HepG2 (cell line): Measurements from ENCODE around the gene TNFSF12. TPM values are rescaled to one million over a fixed set of nuclear protein-coding genes. Genes with fewer than 3 reads are reported as not detected.
A peak's percentile ranks its signal among the peaks of the same experiment; 100 is the strongest.

Experiments
- BHLHE40 ChIP-seq: IDR thresholded peaks from 2 replicates; pipeline ENCODE4 v1.6.1; 2011; ENCODE audit warnings: low read length, improper control_type of control experiment
- CAMTA2 ChIP-seq: sonication (generic); formaldehyde crosslinking; IDR thresholded peaks from 2 replicates; pipeline ENCODE4 v1.4.0; 2020; ENCODE audit warnings: mild to moderate bottlenecking, missing genetic modification reagents, borderline replicate concordance
- FOXJ3 ChIP-seq: sonication (generic); formaldehyde crosslinking; IDR thresholded peaks from 2 replicates; pipeline ENCODE4 v1.4.0; 2020; ENCODE audit warnings: missing genetic modification reagents, mild to moderate bottlenecking, borderline replicate concordance
- HES4 ChIP-seq: sonication (generic); formaldehyde crosslinking; IDR thresholded peaks from 2 replicates; pipeline ENCODE4 v1.9.0; 2021; ENCODE audit warnings: mild to moderate bottlenecking, missing genetic modification reagents, borderline replicate concordance
- HOXA3 ChIP-seq: sonication (generic); formaldehyde crosslinking; IDR thresholded peaks from 2 replicates; pipeline ENCODE4 v1.5.0; 2020; ENCODE audit warnings: missing genetic modification reagents
- KAT8 ChIP-seq: IDR thresholded peaks from 2 replicates; pipeline ENCODE4 v1.6.1; 2016; ENCODE audit warnings: missing genetic modification reagents, missing compliant biosample characterization
- KDM1A ChIP-seq: IDR thresholded peaks from 2 replicates; pipeline ENCODE4 v1.6.1; 2016; ENCODE audit warnings: missing compliant biosample characterization
- KLF16 ChIP-seq, 2 experiments: sonication (generic) in 1 of 2; formaldehyde crosslinking in 1 of 2; IDR thresholded peaks; 2 replicates each; pipeline versions ENCODE4 v1.6.1 to v1.8.0; 2016 to 2023; ENCODE audit warnings: missing genetic modification reagents in 2 of 2, missing compliant biosample characterization in 1 of 2
- MBNL3 ChIP-seq: fragments of 250-450 bp; sonication (Bioruptor Pico); conservative IDR thresholded peaks from 2 replicates; pipeline ENCODE4 v1.8.0; 2022; ENCODE audit warnings: mild to moderate bottlenecking, inconsistent platforms
- NFE2 ChIP-seq: sonication (generic); formaldehyde crosslinking; IDR thresholded peaks from 2 replicates; pipeline ENCODE4 v1.4.0; 2020; ENCODE audit warnings: missing genetic modification reagents
- NFIC ChIP-seq: IDR thresholded peaks from 2 replicates; pipeline ENCODE4 v1.6.1; 2012; ENCODE audit warnings: mild to moderate bottlenecking, low read length, inconsistent platforms
- ONECUT2 ChIP-seq: sonication (generic); formaldehyde crosslinking; IDR thresholded peaks from 2 replicates; pipeline ENCODE4 v1.4.0; 2020; ENCODE audit warnings: missing genetic modification reagents
- PAF1 ChIP-seq: IDR thresholded peaks from 2 replicates; pipeline ENCODE4 v1.6.1; 2016; ENCODE audit warnings: missing genetic modification reagents, missing compliant biosample characterization
- PAX8 ChIP-seq: sonication (generic); formaldehyde crosslinking; IDR thresholded peaks from 2 replicates; pipeline ENCODE4 v1.8.0; 2022; ENCODE audit warnings: mild to moderate bottlenecking, missing genetic modification reagents, borderline replicate concordance
- SMARCC2 ChIP-seq: fragments of 450-650 bp; IDR thresholded peaks from 2 replicates; pipeline ENCODE4 v1.6.1; 2017; ENCODE audit warnings: antibody characterized with exemption, mild to moderate bottlenecking
- SNAPC2 ChIP-seq: sonication (generic); formaldehyde crosslinking; IDR thresholded peaks from 2 replicates; pipeline ENCODE4 v1.8.1; 2022; ENCODE audit warnings: mild to moderate bottlenecking, missing genetic modification reagents
- SNRNP70 ChIP-seq: fragments of 200-400 bp; formaldehyde crosslinking; IDR thresholded peaks from 2 replicates; pipeline ENCODE4 v1.6.1; 2017; ENCODE audit warnings: mild to moderate bottlenecking, low read depth, low read length, moderate library complexity
- SRY ChIP-seq: sonication (generic); formaldehyde crosslinking; IDR thresholded peaks from 2 replicates; pipeline ENCODE4 v1.8.0; 2022; ENCODE audit warnings: mild to moderate bottlenecking, missing genetic modification reagents
- STAT5B ChIP-seq: sonication (generic); formaldehyde crosslinking; IDR thresholded peaks from 2 replicates; pipeline ENCODE4 v1.4.0; 2020; ENCODE audit warnings: missing genetic modification reagents
- SYNCRIP ChIP-seq: fragments of 200-400 bp; formaldehyde crosslinking; IDR thresholded peaks from 2 replicates; pipeline ENCODE4 v1.6.1; 2018; ENCODE audit warnings: mild to moderate bottlenecking, low read depth, low read length; ENCODE audit not compliant: insufficient read depth
- TCF7 ChIP-seq: sonication (generic); IDR thresholded peaks from 2 replicates; pipeline ENCODE4 v1.6.1; 2016; ENCODE audit warnings: antibody characterized with exemption, low read depth
- ZKSCAN5 ChIP-seq: sonication (generic); formaldehyde crosslinking; IDR thresholded peaks from 2 replicates; pipeline ENCODE4 v1.5.1; 2020; ENCODE audit warnings: mild to moderate bottlenecking, missing genetic modification reagents
- ZNF136 ChIP-seq: sonication (generic); formaldehyde crosslinking; IDR thresholded peaks from 2 replicates; pipeline ENCODE4 v1.8.1; 2022; ENCODE audit warnings: low read depth, mild to moderate bottlenecking, moderate library complexity, missing genetic modification reagents
- ZNF264 ChIP-seq: sonication (generic); formaldehyde crosslinking; IDR thresholded peaks from 2 replicates; pipeline ENCODE4 v1.4.0; 2020; ENCODE audit warnings: missing genetic modification reagents
- ZNF546 ChIP-seq: sonication (generic); formaldehyde crosslinking; conservative IDR thresholded peaks from 2 replicates; pipeline ENCODE4 v1.8.1; 2023; ENCODE audit warnings: mild to moderate bottlenecking, missing genetic modification reagents
- ZNF547 ChIP-seq: sonication (generic); formaldehyde crosslinking; IDR thresholded peaks from 2 replicates; pipeline ENCODE4 v1.5.1; 2020; ENCODE audit warnings: mild to moderate bottlenecking, missing genetic modification reagents
- ZNF558 ChIP-seq: sonication (generic); formaldehyde crosslinking; IDR thresholded peaks from 2 replicates; pipeline ENCODE4 v1.9.0; 2022; ENCODE audit warnings: mild to moderate bottlenecking, missing genetic modification reagents, borderline replicate concordance
- ZNF850 ChIP-seq: sonication (generic); formaldehyde crosslinking; conservative IDR thresholded peaks from 2 replicates; pipeline ENCODE4 v1.9.0; 2021; ENCODE audit warnings: mild to moderate bottlenecking, missing genetic modification reagents
- ZNF878 ChIP-seq: sonication (generic); formaldehyde crosslinking; IDR thresholded peaks from 2 replicates; pipeline ENCODE4 v1.8.1; 2023; ENCODE audit warnings: mild to moderate bottlenecking, missing genetic modification reagents, moderate library complexity
- polyA plus RNA-seq, 8 experiments: library from polyadenylated mRNA; depleted of rRNA in 3 of 8; stranded (reverse) in 7 of 8; unstranded in 1 of 8; fragments of >200 nt; fragmentation: Illumina TruSeq in 4 of 8; extraction: Trizol in 4 of 8; gene quantifications; 2 replicates each; pipeline versions ENCODE4 v1.2.1 to v1.2.3, GENCODE V29; 2011 to 2016; ENCODE audit warnings: low read depth in 4 of 8, missing spikeins in 1 of 8, mixed read lengths in 1 of 8; ENCODE audit not compliant: insufficient read depth in 1 of 8
- total RNA-seq, 5 experiments: library from RNA; depleted of rRNA; stranded (reverse); fragments of >200 nt; fragmentation: Illumina TruSeq; extraction: Trizol; gene quantifications; 2 replicates each; pipeline ENCODE4 v1.2.3, GENCODE V29; 2016; ENCODE audit warnings: low read depth in 1 of 5
- TF ChIP-seq, protein P1 (sequence below): sonication (generic); formaldehyde crosslinking; IDR thresholded peaks from 2 replicates; pipeline ENCODE4 v1.9.0; 2021; ENCODE audit warnings: missing genetic modification reagents, borderline replicate concordance
- TF ChIP-seq, protein P2 (sequence below): IDR thresholded peaks from 2 replicates; pipeline ENCODE4 v1.6.1; 2016

Gene TNFSF12
- total and polyA plus RNA-seq, 2 of the 13 experiments (the other 11 are each of a cell fraction or from before 2014, with no cell fraction given) = 0.93 to 7.2 TPM

GRCh38 chr17:7561589-7562207, 12.8 kb downstream of the TNFSF12 start, which contains the start of gene SENP3 (continued):
- TF ChIP-seq ZNF850 (CRISPR knock-in tag) (no peak), FOXJ3 (CRISPR knock-in tag) (no peak), MBNL3 (no peak), KDM1A (CRISPR knock-in tag) (no peak), ZNF136 (CRISPR knock-in tag) (no peak), ZNF546 (CRISPR knock-in tag) (no peak), NFE2 (no peak), PAX8 (CRISPR knock-in tag) (no peak), SMARCC2 (no peak), HES4 (CRISPR knock-in tag) (no peak), STAT5B (CRISPR knock-in tag) (no peak), TCF7 (no peak), KLF16 (CRISPR knock-in tag; IDR thresholded peaks at IDR 0.05) (no peak), KAT8 (CRISPR knock-in tag) (peak; percentile 86), HOXA3 (peak; percentile 89), ZNF547 (CRISPR knock-in tag) (0 out of 2 replicates have a peak, but pooled peaks have one; percentile 24), BHLHE40 (0 out of 2 replicates have a peak, but pooled peaks have one; percentile 8), ZNF878 (CRISPR knock-in tag) (no peak), ZNF264 (CRISPR knock-in tag) (no peak), ZKSCAN5 (CRISPR knock-in tag) (no peak), NFIC (no peak), SNAPC2 (CRISPR knock-in tag) (no peak), SNRNP70 (no peak), SYNCRIP (no peak), ZNF558 (CRISPR knock-in tag) (no peak), ONECUT2 (CRISPR knock-in tag) (no peak), CAMTA2 (CRISPR knock-in tag) (no peak), PAF1 (CRISPR knock-in tag) (no peak), SRY (CRISPR knock-in tag) (0 out of 2 replicates have a peak, but pooled peaks have one; percentile 80)
- TF ChIP-seq, protein P1, sequence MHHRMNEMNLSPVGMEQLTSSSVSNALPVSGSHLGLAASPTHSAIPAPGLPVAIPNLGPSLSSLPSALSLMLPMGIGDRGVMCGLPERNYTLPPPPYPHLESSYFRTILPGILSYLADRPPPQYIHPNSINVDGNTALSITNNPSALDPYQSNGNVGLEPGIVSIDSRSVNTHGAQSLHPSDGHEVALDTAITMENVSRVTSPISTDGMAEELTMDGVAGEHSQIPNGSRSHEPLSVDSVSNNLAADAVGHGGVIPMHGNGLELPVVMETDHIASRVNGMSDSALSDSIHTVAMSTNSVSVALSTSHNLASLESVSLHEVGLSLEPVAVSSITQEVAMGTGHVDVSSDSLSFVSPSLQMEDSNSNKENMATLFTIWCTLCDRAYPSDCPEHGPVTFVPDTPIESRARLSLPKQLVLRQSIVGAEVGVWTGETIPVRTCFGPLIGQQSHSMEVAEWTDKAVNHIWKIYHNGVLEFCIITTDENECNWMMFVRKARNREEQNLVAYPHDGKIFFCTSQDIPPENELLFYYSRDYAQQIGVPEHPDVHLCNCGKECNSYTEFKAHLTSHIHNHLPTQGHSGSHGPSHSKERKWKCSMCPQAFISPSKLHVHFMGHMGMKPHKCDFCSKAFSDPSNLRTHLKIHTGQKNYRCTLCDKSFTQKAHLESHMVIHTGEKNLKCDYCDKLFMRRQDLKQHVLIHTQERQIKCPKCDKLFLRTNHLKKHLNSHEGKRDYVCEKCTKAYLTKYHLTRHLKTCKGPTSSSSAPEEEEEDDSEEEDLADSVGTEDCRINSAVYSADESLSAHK (CRISPR knock-in tag) = no peak
- TF ChIP-seq, protein P2, sequence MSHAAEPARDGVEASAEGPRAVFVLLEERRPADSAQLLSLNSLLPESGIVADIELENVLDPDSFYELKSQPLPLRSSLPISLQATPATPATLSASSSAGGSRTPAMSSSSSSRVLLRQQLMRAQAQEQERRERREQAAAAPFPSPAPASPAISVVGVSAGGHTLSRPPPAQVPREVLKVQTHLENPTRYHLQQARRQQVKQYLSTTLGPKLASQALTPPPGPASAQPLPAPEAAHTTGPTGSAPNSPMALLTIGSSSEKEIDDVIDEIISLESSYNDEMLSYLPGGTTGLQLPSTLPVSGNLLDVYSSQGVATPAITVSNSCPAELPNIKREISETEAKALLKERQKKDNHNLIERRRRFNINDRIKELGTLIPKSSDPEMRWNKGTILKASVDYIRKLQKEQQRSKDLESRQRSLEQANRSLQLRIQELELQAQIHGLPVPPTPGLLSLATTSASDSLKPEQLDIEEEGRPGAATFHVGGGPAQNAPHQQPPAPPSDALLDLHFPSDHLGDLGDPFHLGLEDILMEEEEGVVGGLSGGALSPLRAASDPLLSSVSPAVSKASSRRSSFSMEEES (CRISPR knock-in tag) = no peak
